Activated T-helper 9 cell treated with anti-CD3 and anti-CD28 coated beads, Interleukin-2, amount 50 U/mL, for 16 hours (primary cell): ENCODE results near the gene ERCC8.
"Not testable (repeated sequence)": the region's sequence is repeated elsewhere in the genome, so short reads cannot be mapped to it uniquely, and the experiment has no call there.

ENCODE experiments used
- DNase-seq: peaks from one replicate; pipeline ENCODE4 v3.0.0-alpha.2; 2020; ENCODE audit warnings: low read depth

ERCC8 gene

GRCh38 chr5:60944904-60945812 is at the start of gene ERCC8, which contains the start of gene NDUFAF2:
ERCC8 (minus strand) TSS chr5:60945070; CDS start chr5:60945008, 62 bp downstream.
NDUFAF2 (plus strand) TSS chr5:60945205; CDS start chr5:60945256, 51 bp downstream.
- DNase-seq: peak; percentile 75

GRCh38 chr5:60993875-60994571 is 49.2 kb upstream of the ERCC8 start:
- no peak for DNase-seq

GRCh38 chr5:60993425-60993824 is 48.6 kb upstream of the ERCC8 start:
- no peak for DNase-seq

- DNase-seq: no peak
These were observed 48.0 kb upstream of the ERCC8 start for GRCh38 chr5:60992871-60993270.

GRCh38 chr5:60989790-60990189 is 44.9 kb upstream of the ERCC8 start:
- no peak for DNase-seq

- not testable (repeated sequence) for DNase-seq
These were observed 37.3 kb upstream of the ERCC8 start for GRCh38 chr5:60982127-60982526.

GRCh38 chr5:60980511-60980910 is 35.6 kb upstream of the ERCC8 start:
- DNase-seq: no peak

- DNase-seq: no peak
These were observed 34.1 kb upstream of the ERCC8 start for GRCh38 chr5:60978968-60979367.

- DNase-seq: no peak
These were observed 33.3 kb upstream of the ERCC8 start for GRCh38 chr5:60977956-60978737.

GRCh38 chr5:60972231-60972630 is 27.4 kb upstream of the ERCC8 start:
- peak; percentile 18 for DNase-seq

GRCh38 chr5:60961685-60962084 is 16.8 kb upstream of the ERCC8 start:
- no peak for DNase-seq

GRCh38 chr5:60960591-60960990 is 15.7 kb upstream of the ERCC8 start:
- no peak for DNase-seq

GRCh38 chr5:60959156-60959555 is 14.3 kb upstream of the ERCC8 start:
- DNase-seq: no peak

GRCh38 chr5:60958712-60959111 is 13.8 kb upstream of the ERCC8 start:
- no peak for DNase-seq

- no peak for DNase-seq
These were observed 13.2 kb upstream of the ERCC8 start for GRCh38 chr5:60958088-60958487.

GRCh38 chr5:60955239-60955638 is 10.4 kb upstream of the ERCC8 start:
- no peak for DNase-seq

- no peak for DNase-seq
These were observed 3.9 kb upstream of the ERCC8 start for GRCh38 chr5:60948738-60949137.

GRCh38 chr5:60945813-60946187 is 930 bp upstream of the ERCC8 start:
- no peak for DNase-seq

- no peak for DNase-seq
These were observed 1.2 kb downstream of the ERCC8 start for GRCh38 chr5:60943624-60944023.

- no peak for DNase-seq
These were observed 15.8 kb downstream of the ERCC8 start for GRCh38 chr5:60929024-60929423.

GRCh38 chr5:60927450-60927849 is 17.4 kb downstream of the ERCC8 start:
- DNase-seq: no peak

GRCh38 chr5:60918466-60918865 is 26.4 kb downstream of the ERCC8 start:
- no peak for DNase-seq
